CD4-positive, alpha-beta T cell treated with Interleukin-4 for 1 hour (primary cell): ENCODE measurements around the gene NPM1.
"Not testable (repeated sequence)": the region's sequence is repeated elsewhere in the genome, so short reads cannot be mapped to it uniquely, and the experiment has no call there.

Source experiments
- DNase-seq, 2 donors: peaks; one replicate each; pipeline ENCODE4 v3.0.0-alpha.2; 2020 to 2022

NPM1 gene

DNA sequence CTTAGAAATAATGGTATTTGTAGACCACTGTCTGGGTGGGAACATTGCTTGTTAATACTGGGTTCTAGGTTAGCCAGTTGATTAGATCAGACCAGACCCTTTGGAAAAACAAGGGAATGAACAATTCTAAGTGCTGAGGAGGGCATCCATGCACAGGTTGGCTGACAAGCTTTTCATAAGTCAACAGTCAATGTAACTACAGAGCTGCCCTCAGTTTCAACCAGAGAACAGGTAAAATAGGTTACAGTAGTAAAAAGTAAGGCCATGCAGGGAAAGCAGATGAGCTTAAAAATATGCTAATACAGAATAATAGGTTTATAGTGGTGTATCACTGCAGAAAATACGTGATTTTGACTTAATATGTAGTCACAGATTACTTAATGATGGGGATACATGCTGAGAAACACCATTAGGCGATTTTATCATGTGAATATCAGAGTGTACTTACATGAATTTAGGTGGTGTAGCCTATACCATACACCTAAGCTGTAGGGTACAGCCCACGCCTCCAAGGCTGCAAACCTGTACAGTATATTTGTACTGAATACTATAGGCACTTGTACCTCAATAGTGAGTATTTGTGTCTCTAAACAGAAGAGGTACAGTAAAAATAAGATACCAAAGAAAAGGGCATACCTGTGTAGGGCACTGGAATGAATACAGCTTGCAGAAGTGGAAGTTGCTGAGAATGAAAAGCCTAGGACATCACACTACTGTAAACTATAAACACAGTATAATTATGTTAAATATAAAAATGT is 25.7 kb downstream of the NPM1 start:
- no peak for DNase-seq

GRCh38 chr5:171413993-171414392 is 26.3 kb downstream of the NPM1 start:
- DNase-seq, result not testable (repeated sequence)

DNA sequence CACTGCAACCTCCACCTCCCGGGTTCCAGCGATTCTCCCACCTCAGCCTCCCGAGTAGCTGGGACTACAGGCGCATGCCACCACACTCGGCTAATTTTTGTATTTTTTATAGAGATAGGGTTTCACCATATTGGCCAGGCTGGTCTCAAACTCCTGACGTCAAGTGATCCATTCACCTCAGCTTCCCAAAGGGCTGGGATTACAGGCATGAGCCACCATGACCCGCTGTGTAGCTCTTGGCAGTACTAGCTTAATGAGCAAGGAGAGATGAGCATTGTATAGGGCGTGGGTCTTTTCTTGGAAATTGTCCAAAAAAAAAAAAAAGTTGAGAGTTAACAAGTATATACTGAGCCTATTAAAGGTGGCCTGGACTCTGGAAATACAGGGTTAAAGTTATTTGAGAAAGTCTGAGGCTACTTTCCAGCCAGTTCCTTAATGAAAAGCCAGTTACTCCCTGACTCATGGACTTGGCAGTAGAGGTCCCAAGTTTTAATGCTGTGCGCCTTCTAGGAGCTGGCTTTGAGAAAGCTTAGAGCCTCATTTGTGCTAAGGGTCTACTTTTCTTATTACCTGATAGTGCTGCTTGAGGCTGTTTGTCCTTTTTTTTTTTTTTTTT is 27.6 kb downstream of the NPM1 start:
- no peak for DNase-seq

- no peak for DNase-seq
Observed at GRCh38 chr5:171416160-171417049, 28.8 kb downstream of the NPM1 start.

DNA sequence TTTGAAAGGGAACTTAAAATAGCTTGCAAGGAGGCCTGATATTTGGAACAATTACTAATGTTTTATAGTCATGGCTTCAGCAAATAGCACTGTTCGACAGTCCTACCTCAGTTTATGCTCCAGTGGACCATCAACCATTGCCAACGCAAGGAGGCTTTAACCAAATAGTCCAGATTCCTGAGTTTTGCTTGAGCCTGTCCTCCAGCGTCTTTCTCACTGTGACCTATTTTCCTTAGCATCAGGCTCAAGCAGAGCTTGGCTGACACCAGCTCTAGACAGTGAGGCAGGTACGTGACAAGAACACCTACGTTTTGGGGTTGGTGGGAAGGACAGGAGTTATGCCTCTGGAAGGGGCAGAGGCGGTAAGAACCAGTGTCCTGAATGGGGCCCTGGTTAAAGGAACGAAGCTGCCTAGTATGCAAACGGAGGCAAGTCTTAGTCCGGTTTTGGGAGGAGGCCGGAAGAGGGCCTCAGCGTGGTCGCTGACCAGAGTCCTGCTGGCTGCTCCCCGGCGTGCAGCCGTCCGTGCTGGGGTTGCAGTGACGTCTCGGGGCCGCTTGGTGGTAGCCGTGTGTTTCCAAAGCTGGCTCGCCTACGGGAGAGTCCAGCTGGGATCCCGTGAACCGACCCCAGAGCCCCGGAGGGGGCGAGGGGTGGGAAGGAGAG is 30.8 kb downstream of the NPM1 start:
- peak; percentile 37 to 46 for DNase-seq

- peak in 1 of 2 donors; percentile 29 for DNase-seq
Observed at GRCh38 chr5:171418982-171419687, 31.5 kb downstream of the NPM1 start, which contains the start of gene FGF18. Gene FGF18, plus strand, starts transcription at chr5:171419647. Its CDS starts 553 bp downstream, at chr5:171420200.

GRCh38 chr5:171419688-171420430 is 32.2 kb downstream of the NPM1 start:
- no peak for DNase-seq

- DNase-seq, result no peak
Observed at GRCh38 chr5:171420431-171421241, 33.0 kb downstream of the NPM1 start.

DNA sequence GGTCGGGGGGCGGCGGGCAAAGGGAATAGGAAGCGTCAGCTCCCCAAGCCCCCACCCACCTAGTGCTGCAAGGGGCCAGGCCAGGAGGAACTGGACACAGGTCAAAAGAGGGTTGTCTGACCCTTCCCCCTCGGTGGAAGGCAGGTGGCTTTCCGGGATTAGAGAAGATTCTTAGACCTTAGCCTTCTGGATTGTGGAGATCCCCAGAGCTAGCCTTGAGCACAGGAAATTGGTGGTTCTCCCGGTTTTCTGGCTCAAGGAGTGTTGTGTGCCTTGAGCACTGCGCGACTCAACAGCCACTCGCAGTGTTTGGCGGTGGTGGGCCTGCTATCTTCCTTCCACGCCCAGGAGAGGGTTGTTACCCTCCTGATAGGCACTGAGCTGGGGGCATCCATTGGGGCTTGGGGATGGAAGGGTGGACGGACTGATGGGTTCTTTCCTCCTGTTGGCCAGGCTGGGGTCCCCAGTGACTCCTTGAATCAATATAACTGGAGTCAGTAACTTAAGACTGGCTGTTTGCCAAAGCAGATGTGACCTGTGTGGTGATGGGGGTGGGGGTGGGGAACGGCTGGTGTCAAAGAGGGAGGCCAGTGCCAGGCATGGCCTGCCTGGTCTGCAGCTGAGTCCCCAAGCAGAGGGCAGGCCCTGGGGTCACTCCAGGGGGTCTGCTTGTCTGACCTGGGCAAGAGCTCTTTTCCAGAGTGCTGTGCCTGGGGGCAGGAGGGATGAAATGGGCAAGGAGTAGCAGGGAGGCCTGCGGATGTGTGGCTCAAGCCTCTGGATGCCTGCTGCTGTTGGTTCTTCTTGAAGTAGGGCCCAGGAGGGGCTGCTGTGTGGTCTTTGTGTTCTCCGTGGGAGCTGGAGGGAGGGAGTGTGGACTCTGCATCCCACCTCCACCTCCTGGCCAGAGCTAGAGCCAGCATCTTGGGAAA is 33.9 kb downstream of the NPM1 start:
- DNase-seq, result no peak

GRCh38 chr5:171422495-171422894 is 34.8 kb downstream of the NPM1 start:
- DNase-seq, result no peak

DNA sequence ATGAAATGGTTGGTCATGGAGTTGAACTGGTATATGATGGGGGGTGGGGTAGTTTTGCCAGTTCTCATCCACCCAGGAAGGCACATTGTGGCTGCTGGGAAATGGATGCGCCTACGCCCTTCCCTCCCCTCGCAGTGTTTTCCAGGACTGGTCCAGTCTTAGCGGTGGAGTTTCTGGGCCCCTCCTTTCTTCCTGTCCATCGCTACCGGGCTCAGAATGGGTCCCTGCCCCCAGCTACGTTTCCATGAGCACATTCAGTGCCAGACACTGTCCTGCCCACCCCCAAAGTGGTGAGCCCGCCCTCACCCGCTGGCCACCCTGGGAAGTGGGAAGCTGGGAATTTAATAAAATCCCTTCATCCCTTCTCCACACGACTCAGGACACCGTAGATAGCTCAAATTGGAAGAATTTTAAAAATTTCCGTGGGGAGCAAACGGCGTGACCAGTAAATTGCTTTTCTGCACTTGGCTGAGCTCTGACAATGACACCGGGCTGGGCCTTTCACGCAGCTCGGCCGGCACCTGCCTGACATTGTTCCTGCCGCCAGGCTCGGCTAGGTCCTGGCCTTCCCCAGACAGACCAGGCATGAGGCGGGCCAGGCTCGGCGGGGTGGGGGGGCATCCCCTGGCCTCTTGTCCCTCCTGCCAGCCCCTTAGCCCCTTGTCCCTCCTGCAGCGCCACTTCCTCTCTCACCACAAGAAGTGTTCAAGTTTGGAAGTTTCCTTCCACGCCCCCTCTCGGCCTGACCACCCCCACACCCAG is 35.4 kb downstream of the NPM1 start:
- DNase-seq, result no peak

DNA sequence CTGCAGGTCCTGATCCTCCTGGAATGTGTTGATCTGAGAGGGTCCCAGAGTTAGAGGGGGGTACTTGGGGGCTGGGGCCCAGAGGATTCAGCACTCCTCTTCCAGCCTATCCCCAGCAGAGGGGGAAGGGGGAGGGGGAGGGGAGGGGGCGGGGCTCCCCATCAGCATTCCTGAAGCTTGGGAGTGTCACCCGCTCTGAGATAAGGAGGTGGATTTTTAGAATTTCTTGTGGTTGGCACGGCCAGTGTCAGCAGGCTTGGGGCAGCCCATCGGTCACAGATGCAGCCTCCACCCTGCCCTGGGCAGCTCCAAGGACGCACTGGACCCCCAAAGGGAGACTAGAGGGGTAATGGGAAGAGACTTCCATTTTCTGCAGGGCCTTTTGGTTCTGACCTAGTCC is 37.1 kb downstream of the NPM1 start:
- no peak for DNase-seq

DNA sequence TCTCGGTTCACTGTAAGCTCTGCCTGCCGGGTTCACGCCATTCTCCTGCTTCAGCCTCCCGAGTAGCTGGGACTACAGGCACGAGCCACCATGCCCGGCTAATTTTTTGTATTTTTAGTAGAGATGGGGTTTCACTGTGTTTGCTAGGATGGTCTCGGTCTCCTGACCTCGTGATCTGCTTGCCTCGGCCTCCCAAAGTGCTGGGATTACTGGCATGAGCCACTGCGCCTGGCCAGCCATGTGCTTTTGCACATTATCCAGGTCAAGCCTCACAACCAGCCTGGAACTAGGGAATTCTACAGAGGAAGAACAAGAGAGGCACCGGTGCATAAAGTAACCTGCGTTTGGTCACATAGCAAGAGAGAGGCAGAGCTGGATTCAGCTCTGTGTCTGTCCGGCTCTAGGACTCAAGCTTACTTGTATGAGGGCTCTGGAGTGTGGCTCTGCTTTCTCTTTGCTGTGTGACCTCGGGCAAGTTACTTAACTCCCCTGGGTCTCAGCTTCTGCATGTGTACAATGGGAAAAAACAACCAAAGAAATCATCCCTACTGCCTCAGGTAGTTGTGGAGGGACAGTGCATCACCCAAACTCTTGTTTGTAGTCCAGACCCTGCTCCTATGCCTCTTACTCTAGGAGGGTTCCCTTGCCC is 38.1 kb downstream of the NPM1 start:
- DNase-seq, result no peak

GRCh38 chr5:171426266-171426665 is 38.6 kb downstream of the NPM1 start:
- DNase-seq, result no peak

- DNase-seq, result no peak
Observed at GRCh38 chr5:171426680-171427079, 39.0 kb downstream of the NPM1 start.

GRCh38 chr5:171427318-171428167 is 39.9 kb downstream of the NPM1 start:
- peak in 1 of 2 donors; percentile 4 for DNase-seq

DNA sequence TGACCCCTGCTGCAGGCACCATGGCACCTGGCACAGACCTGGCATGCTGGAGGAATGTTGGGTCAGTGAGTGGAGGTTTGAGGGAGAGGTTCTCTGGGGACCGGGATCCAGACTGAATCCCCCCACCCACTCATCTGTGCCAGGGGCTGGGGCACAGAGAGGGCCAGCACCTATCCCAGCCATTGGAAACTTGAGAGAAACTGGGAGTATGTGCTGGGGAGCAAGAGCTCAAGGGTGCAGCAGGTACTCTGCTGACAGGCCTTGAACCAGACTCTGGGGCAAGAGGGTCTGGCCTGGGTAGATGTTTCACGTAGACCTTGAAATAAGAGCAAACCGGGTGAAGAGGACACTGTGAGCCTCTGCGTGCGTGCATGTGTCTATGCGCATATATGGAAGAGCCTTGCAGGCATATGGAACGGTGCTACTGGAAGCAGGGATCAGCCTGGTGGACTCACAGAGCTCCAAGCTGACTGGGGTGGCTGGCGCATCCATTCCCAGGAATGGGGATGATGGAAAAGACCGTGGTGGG is 40.6 kb downstream of the NPM1 start:
- DNase-seq, result no peak
